ENCODE data around the gene NDUFS7.
A peak's percentile ranks its signal among the peaks of the same experiment; 100 is the strongest.
"Not testable (repeated sequence)": the region's sequence is repeated elsewhere in the genome, so short reads cannot be mapped to it uniquely, and the experiment has no call there.

Gene NDUFS7

GRCh38 chr19:1434040-1434366 is 50.3 kb downstream of the NDUFS7 start:
- no peak for DNase-seq

- no peak for DNase-seq
Measured at GRCh38 chr19:1434577-1435060, 50.9 kb downstream of the NDUFS7 start.

GRCh38 chr19:1435378-1435989 is 51.8 kb downstream of the NDUFS7 start:
- DNase-seq, result no peak

- DNase-seq, result no peak
Measured at GRCh38 chr19:1437609-1438008, 53.9 kb downstream of the NDUFS7 start.

- DNase-seq, result peak; percentile 87 to 91
Measured at GRCh38 chr19:1438035-1438932, 54.6 kb downstream of the NDUFS7 start, which contains the start of gene RPS15. RPS15 (plus strand) TSS chr19:1438396; CDS start chr19:1438426, 30 bp downstream.

GRCh38 chr19:1438933-1439354 is 55.2 kb downstream of the NDUFS7 start:
- no peak for DNase-seq

GRCh38 chr19:1439525-1440417 is 56.1 kb downstream of the NDUFS7 start:
- DNase-seq, result not testable (repeated sequence)

- DNase-seq, result no peak
Measured at GRCh38 chr19:1440418-1440801, 56.7 kb downstream of the NDUFS7 start.

GRCh38 chr19:1441022-1441426 is 57.3 kb downstream of the NDUFS7 start:
- DNase-seq, result no peak

GRCh38 chr19:1441677-1442438 is 58.2 kb downstream of the NDUFS7 start:
- DNase-seq, result no peak
